HG02938 (cell line): ENCODE data around the gene SLC31A1.

ENCODE experiments used
- ATAC-seq: cut with Tn5 transposase; IDR thresholded peaks from one replicate; pipeline ENCODE4 v1.9.1; 2021; ENCODE audit warnings: mild to moderate bottlenecking, moderate library complexity; ENCODE audit not compliant: unreplicated experiment

Gene SLC31A1

DNA sequence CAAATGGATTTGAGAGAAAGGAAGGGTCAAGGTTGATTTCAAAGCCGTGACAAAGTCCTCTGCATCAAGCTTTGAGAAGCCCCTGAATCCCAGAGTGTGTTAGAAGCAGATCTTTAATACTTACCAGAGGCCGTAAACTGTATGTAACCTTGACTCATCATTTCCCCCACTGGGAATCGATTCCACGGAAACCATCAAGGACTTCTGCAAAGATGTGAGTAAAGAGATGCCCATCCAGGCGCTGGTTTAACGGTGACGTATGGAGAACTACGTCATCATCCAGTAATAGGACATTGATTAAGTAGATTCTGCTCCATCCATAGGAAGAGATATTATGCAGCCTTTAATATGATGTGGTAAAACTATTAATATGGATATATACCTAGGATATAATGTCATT lies 80.2 kb downstream of the SLC31A1 start:
- ATAC-seq, result no peak

- ATAC-seq, result no peak
Observed at GRCh38 chr9:113302792-113303418, 81.6 kb downstream of the SLC31A1 start, which contains the start of gene RNF183. Gene RNF183, minus strand, starts transcription at chr9:113303376. Its CDS starts 5,192 bp downstream, at chr9:113298184.

DNA sequence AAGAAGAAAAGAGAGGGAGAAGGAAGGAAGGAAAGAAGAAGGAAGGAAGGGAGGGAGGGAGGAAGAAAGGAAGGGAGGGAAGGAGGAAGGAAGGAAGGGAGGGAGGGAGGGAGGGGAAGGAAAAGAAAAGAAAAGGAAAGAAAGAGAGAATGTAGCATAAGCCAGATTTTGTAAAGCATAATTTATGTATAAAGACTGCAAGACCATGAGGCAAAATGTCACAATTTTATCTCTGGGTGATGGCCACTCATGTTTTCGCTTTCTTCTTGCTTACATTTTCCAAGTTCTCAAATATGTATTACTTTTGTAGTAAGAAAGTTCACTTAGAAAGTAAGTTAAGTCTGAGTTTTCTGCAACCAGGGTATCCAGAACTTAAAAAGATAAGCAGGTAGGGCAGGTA lies 85.2 kb downstream of the SLC31A1 start:
- ATAC-seq, result no peak

DNA sequence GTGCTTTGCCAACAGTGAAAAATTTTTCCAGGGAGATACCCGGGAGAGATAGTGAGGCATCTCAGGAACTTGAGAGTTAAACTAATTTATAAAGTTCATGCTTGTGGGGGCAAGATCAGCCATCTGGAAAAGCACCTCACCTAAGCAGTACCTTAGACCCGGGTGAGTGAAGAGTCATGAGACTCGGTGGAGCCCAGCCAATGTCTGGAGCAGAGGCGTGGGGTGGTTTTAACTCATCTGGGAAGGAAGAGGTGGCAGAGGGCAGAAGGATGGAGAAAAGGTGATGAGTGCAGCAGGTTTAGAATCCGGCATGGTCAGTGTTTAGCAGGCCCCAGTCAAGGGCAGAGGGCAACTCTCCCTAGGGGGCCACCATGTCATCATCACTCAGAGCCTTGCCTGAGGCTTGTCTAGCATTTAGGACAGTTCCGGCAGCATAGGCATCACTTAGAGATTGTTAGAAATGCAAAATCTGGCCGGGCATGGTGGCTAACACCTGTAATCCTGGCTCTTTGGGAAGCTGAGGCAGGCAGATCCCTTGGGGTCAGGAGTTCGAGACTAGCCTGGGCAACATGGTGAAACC lies 86.1 kb downstream of the SLC31A1 start:
- ATAC-seq, result no peak

DNA sequence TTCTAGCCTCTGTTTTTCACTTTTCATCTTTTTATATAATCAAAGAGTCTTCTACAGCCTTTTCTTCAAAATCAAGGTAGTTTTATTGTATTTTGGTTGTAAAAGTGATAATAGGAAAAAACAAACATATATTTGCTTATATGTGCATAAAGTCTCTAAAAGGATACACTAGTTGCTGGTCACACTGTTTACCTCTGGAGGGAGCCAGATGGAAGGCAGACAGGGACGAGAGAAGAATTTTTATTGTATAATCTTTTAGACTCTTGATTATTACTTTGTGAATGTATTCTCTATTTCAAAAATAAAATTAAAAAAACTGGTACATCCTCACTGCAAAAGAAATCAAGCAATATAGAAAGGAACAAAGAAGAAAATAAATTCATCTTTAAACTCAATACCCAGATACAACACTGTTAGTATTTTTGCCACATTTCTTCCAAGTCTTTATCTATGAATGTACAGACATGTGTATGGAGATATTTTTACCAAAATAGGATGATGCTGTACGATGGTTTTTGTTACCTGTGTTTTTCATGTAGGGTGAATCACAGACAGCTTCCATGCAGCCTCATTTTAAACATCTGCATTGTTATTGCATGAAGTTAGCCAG lies 88.0 kb downstream of the SLC31A1 start:
- no peak for ATAC-seq

DNA sequence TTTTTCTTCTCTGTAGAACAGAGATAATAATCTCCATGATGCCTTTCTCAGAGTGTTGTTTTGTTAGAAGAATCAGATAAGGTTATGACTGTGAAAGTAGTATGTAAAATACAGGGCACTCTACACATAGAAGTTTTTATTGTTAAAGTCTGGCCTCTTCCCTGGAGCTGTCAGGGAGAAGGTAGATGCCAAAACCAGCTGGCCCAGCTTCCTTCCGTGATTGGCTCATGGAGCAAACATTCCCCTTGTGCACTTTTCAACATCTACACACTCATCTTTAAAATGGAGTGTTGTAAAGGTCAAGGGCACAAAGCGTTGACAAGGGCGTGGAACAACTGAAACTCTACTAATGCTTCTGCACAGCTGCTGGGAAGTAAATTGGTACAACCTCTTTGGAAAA lies 89.2 kb downstream of the SLC31A1 start:
- no peak for ATAC-seq

GRCh38 chr9:113311961-113312360 lies 90.6 kb downstream of the SLC31A1 start:
- no peak for ATAC-seq

- no peak for ATAC-seq
Observed at GRCh38 chr9:113313261-113313660, 91.9 kb downstream of the SLC31A1 start.
